ENCODE results near the gene CCBE1.
"Not testable (repeated sequence)": the region's sequence is repeated elsewhere in the genome, so short reads cannot be mapped to it uniquely, and the experiment has no call there.

The CCBE1 gene

GRCh38 chr18:59539108-59539507, 158.1 kb downstream of the CCBE1 start:
- DNase-seq (ENCODE audit: low read depth in 2 of 2): no peak

- no peak for DNase-seq (ENCODE audit: low read depth in 2 of 2)
Measured at GRCh38 chr18:59537579-59537978, 159.6 kb downstream of the CCBE1 start.

GRCh38 chr18:59536166-59536565, 161.1 kb downstream of the CCBE1 start:
- DNase-seq (ENCODE audit: low read depth in 2 of 2): no peak

GRCh38 chr18:59535055-59535454, 162.2 kb downstream of the CCBE1 start:
- DNase-seq (ENCODE audit: low read depth in 2 of 2): no peak

GRCh38 chr18:59528866-59529265, 168.4 kb downstream of the CCBE1 start:
- no peak for DNase-seq (ENCODE audit: low read depth in 2 of 2)

- DNase-seq (ENCODE audit: low read depth in 2 of 2): no peak
Measured at GRCh38 chr18:59520562-59521355, 176.5 kb downstream of the CCBE1 start.

GRCh38 chr18:59518705-59519104, 178.5 kb downstream of the CCBE1 start:
- DNase-seq (ENCODE audit: low read depth in 2 of 2): no peak

GRCh38 chr18:59517446-59518165, 179.6 kb downstream of the CCBE1 start:
- DNase-seq (ENCODE audit: low read depth in 2 of 2): no peak

GRCh38 chr18:59516356-59517155, 180.7 kb downstream of the CCBE1 start:
- DNase-seq (ENCODE audit: low read depth in 2 of 2): no peak

GRCh38 chr18:59515956-59516355, 181.3 kb downstream of the CCBE1 start:
- DNase-seq (ENCODE audit: low read depth in 2 of 2): not testable (repeated sequence)

GRCh38 chr18:59515147-59515546, 182.1 kb downstream of the CCBE1 start:
- DNase-seq (ENCODE audit: low read depth in 2 of 2): no peak

GRCh38 chr18:59514203-59514602, 183.0 kb downstream of the CCBE1 start:
- no peak for DNase-seq (ENCODE audit: low read depth in 2 of 2)

- DNase-seq (ENCODE audit: low read depth in 2 of 2): no peak
Measured at GRCh38 chr18:59512025-59512755, 185.0 kb downstream of the CCBE1 start.

- DNase-seq (ENCODE audit: low read depth in 2 of 2): no peak
Measured at GRCh38 chr18:59509481-59510442, 187.5 kb downstream of the CCBE1 start.

- DNase-seq (ENCODE audit: low read depth in 2 of 2): no peak
Measured at GRCh38 chr18:59505356-59505755, 191.9 kb downstream of the CCBE1 start.

GRCh38 chr18:59502274-59503175, 194.7 kb downstream of the CCBE1 start:
- no peak for DNase-seq (ENCODE audit: low read depth in 2 of 2)

- DNase-seq (ENCODE audit: low read depth in 2 of 2): no peak
Measured at GRCh38 chr18:59501920-59502273, 195.3 kb downstream of the CCBE1 start.

- no peak for DNase-seq (ENCODE audit: low read depth in 2 of 2)
Measured at GRCh38 chr18:59500765-59501164, 196.5 kb downstream of the CCBE1 start.

GRCh38 chr18:59498506-59499086, 198.6 kb downstream of the CCBE1 start:
- DNase-seq (ENCODE audit: low read depth in 2 of 2): no peak

Data from stimulated activated CD8-positive, alpha-beta memory T cell treated with anti-CD3 and anti-CD28 coated beads, Interleukin-15, amount 100 ng/mL, for 4 hours (primary cell).